H1 (cell line): ENCODE measurements around the gene SPOCK1. TPM values are rescaled to one million over a fixed set of nuclear protein-coding genes. Genes with fewer than 3 reads are reported as not detected.
"Not testable (repeated sequence)": the region's sequence is repeated elsewhere in the genome, so short reads cannot be mapped to it uniquely, and the experiment has no call there.

Experiments used
- CTCF ChIA-PET: fragments of 300-600 bp; sonication (Branson Sonifier 250); formaldehyde crosslinking; loops from one replicate; lab custom pipeline; 2021; ENCODE audit not compliant: partially characterized antibody; lab: Charles Lee
- POLR2A ChIA-PET: fragments of 300-600 bp; sonication (Branson Sonifier 250); formaldehyde crosslinking; loops from one replicate; lab custom pipeline; 2021; ENCODE audit warnings: inconsistent platforms; ENCODE audit not compliant: partially characterized antibody; lab: Charles Lee
- DNase-seq, 2 experiments: peaks; one replicate each; pipeline versions ENCODE4 v3.0.0 to v3.0.0-alpha.2; 2010 to 2022; ENCODE audit warnings: low spot score in 2 of 2, low read depth in 1 of 2, mixed read lengths in 1 of 2
- FAIRE-seq: peaks from 2 replicates; lab custom pipeline; 2011; peaks lifted over from hg19 to GRCh38; lab: Jason Lieb, UNC
- H2AFZ ChIP-seq: 2 replicates; pipeline ENCODE4 v1.8.1; 2012; ENCODE audit warnings: low read length, inconsistent platforms
- H2AK5ac ChIP-seq: 2 replicates; pipeline ENCODE4 v1.6.1; 2013; ENCODE audit warnings: low read depth, low read length
- H2BK120ac ChIP-seq: replicated peaks from 2 replicates; pipeline ENCODE3; 2013; ENCODE audit warnings: low read depth, low read length, inconsistent platforms
- H2BK12ac ChIP-seq: 2 replicates; pipeline ENCODE4 v1.6.1; 2013; ENCODE audit warnings: low read depth, low read length
- H2BK15ac ChIP-seq: 2 replicates; pipeline ENCODE4 v1.6.1; 2013; ENCODE audit warnings: low read length
- H2BK20ac ChIP-seq: 2 replicates; pipeline ENCODE4 v1.6.1; 2013; ENCODE audit warnings: low read length
- H2BK5ac ChIP-seq: 2 replicates; pipeline ENCODE4 v1.6.1; 2013; ENCODE audit warnings: low read depth, low read length
- H3K14ac ChIP-seq: 2 replicates; pipeline ENCODE4 v1.6.1; 2013; ENCODE audit warnings: inconsistent platforms; ENCODE audit not compliant: insufficient read length
- H3K18ac ChIP-seq: 2 replicates; pipeline ENCODE4 v1.6.1; 2013; ENCODE audit warnings: low read length; ENCODE audit errors: extremely low read depth
- H3K23ac ChIP-seq: 2 replicates; pipeline ENCODE4 v1.6.1; 2013; ENCODE audit warnings: inconsistent platforms; ENCODE audit not compliant: insufficient read length
- H3K23me2 ChIP-seq: 2 replicates; pipeline ENCODE4 v1.6.1; 2013; ENCODE audit warnings: low read depth, low read length
- H3K27ac ChIP-seq: 2 replicates; pipeline ENCODE4 v1.6.1; 2011; ENCODE audit warnings: low read depth, low read length, inconsistent platforms
- H3K27me3 ChIP-seq, 4 experiments: replicated peaks in 1 of 4; 1 replicate in 1 of 4; 2 replicates in 3 of 4; pipeline versions ENCODE4 v1.6.1 to v1.8.1; 2011 to 2013; ENCODE audit warnings: low read length in 3 of 4, mild to moderate bottlenecking in 3 of 4, inconsistent platforms in 2 of 4, mixed read lengths in 2 of 4, moderate library complexity in 1 of 4; ENCODE audit not compliant: control insufficient read depth in 3 of 4, insufficient read depth in 3 of 4; ENCODE audit errors: extremely low read depth in 1 of 4
- H3K36me3 ChIP-seq, 4 experiments: 2 replicates each; pipeline versions ENCODE4 v1.6.1 to v1.8.1; 2011 to 2013; ENCODE audit warnings: mild to moderate bottlenecking in 4 of 4, low read length in 3 of 4, moderate library complexity in 2 of 4, control low read depth in 1 of 4, inconsistent platforms in 1 of 4; ENCODE audit not compliant: insufficient read depth in 4 of 4, control insufficient read depth in 2 of 4
- H3K4ac ChIP-seq: replicated peaks from 2 replicates; pipeline ENCODE3; 2013; ENCODE audit warnings: low read length, low read depth, mixed read lengths, inconsistent platforms; ENCODE audit not compliant: insufficient read length
- H3K4me1 ChIP-seq, 4 experiments: replicated peaks in 1 of 4; 1 replicate in 1 of 4; 2 replicates in 3 of 4; pipeline versions ENCODE4 v1.6.1 to v1.8.1; 2011 to 2013; ENCODE audit warnings: low read length in 3 of 4, inconsistent platforms in 2 of 4, mixed read lengths in 1 of 4; ENCODE audit not compliant: insufficient read depth in 4 of 4, control insufficient read depth in 3 of 4
- H3K4me2 ChIP-seq, 2 experiments: 2 replicates each; pipeline versions ENCODE4 v1.6.1 to v1.8.1; 2011 to 2013; ENCODE audit warnings: low read depth in 2 of 2, low read length in 2 of 2, control low read depth in 1 of 2, inconsistent platforms in 1 of 2, mild to moderate bottlenecking in 1 of 2; ENCODE audit not compliant: insufficient read depth in 1 of 2
- H3K4me3 ChIP-seq, 4 experiments: fragments of 200-600, 300-600 bp in 1 of 4; sonication (generic), shearing (Covaris generic), sonication (Bioruptor Twin) in 1 of 4; 2 replicates each; pipeline versions ENCODE4 v1.5.1 to v1.8.1; 2011 to 2016; ENCODE audit warnings: low read length in 4 of 4, low read depth in 3 of 4, control low read depth in 2 of 4, inconsistent platforms in 2 of 4, mild to moderate bottlenecking in 2 of 4, mixed read lengths in 1 of 4, moderate library complexity in 1 of 4; ENCODE audit not compliant: insufficient read depth in 2 of 4; ENCODE audit errors: extremely low read depth in 1 of 4
- H3K56ac ChIP-seq: replicated peaks from 2 replicates; pipeline ENCODE3; 2013; ENCODE audit warnings: low read depth, mild to moderate bottlenecking, mixed read lengths, low read length, inconsistent platforms; ENCODE audit not compliant: insufficient read length
- H3K79me1 ChIP-seq: 2 replicates; pipeline ENCODE4 v1.6.1; 2013; ENCODE audit warnings: low read depth, low read length, control low read depth
- H3K79me2 ChIP-seq, 2 experiments: 2 replicates each; pipeline versions ENCODE4 v1.6.1 to v1.8.1; 2012 to 2013; ENCODE audit warnings: low read length in 2 of 2, mild to moderate bottlenecking in 2 of 2, inconsistent platforms in 1 of 2; ENCODE audit not compliant: insufficient read depth in 2 of 2, control insufficient read depth in 1 of 2
- H3K9ac ChIP-seq, 4 experiments: replicated peaks in 1 of 4; 1 replicate in 1 of 4; 2 replicates in 3 of 4; pipeline versions ENCODE4 v1.6.1 to v1.8.1; 2011 to 2013; ENCODE audit warnings: low read depth in 3 of 4, low read length in 3 of 4, control low read depth in 2 of 4, mild to moderate bottlenecking in 2 of 4, moderate library complexity in 2 of 4, inconsistent platforms in 1 of 4; ENCODE audit errors: extremely low read depth in 1 of 4
- H3K9me3 ChIP-seq, 2 experiments: 2 replicates each; pipeline versions ENCODE4 v1.6.1 to v1.8.1; 2012 to 2013; ENCODE audit warnings: mild to moderate bottlenecking in 2 of 2, moderate library complexity in 2 of 2, control low read depth in 1 of 2, inconsistent platforms in 1 of 2, low read depth in 1 of 2, low read length in 1 of 2, mixed read lengths in 1 of 2; ENCODE audit not compliant: insufficient read depth in 2 of 2
- H4K20me1 ChIP-seq, 2 experiments: replicated peaks in 1 of 2; 2 replicates each; pipeline versions ENCODE3 to v1.8.1; 2011 to 2013; ENCODE audit warnings: inconsistent platforms in 2 of 2, low read length in 2 of 2, mild to moderate bottlenecking in 1 of 2; ENCODE audit not compliant: insufficient read depth in 2 of 2, control insufficient read depth in 1 of 2
- H4K5ac ChIP-seq: 2 replicates; pipeline ENCODE4 v1.6.1; 2013; ENCODE audit warnings: low read length, low read depth, mixed read lengths, inconsistent platforms; ENCODE audit not compliant: insufficient read length
- H4K8ac ChIP-seq: 2 replicates; pipeline ENCODE4 v1.8.0; 2013; ENCODE audit warnings: mild to moderate bottlenecking, moderate library complexity, low read length, inconsistent platforms; ENCODE audit not compliant: insufficient read depth; ENCODE audit errors: extremely low read depth
- H4K91ac ChIP-seq: replicated peaks from 2 replicates; pipeline ENCODE3; 2013; ENCODE audit warnings: low read length, mixed read lengths, inconsistent platforms; ENCODE audit not compliant: insufficient read length
- MAX ChIP-seq: IDR thresholded peaks from 2 replicates; pipeline ENCODE4 v1.6.1; 2012; ENCODE audit warnings: inconsistent platforms
- WGBS, 2 experiments: shearing (Covaris generic) in 1 of 2; methylation state at CpG; one replicate each; pipeline versions ENCODE4 v1.1.6 to v1.1.7; 2013 to 2015; ENCODE audit warnings: low lambda C conversion rate in 2 of 2, mixed read lengths in 2 of 2, inconsistent platforms in 1 of 2, low coverage in 1 of 2, missing lambda C conversion rate in 1 of 2; ENCODE audit not compliant: insufficient replicate concordance in 2 of 2, insufficient coverage in 1 of 2, insufficient read length in 1 of 2; ENCODE audit errors: extremely low coverage in 1 of 2, missing lambda C conversion rate in 1 of 2; 5-methylcytosine and 5-hydroxymethylcytosine counted together
- polyA plus RNA-seq, 7 experiments: library from polyadenylated mRNA; depleted of rRNA in 3 of 7; stranded (reverse) in 5 of 7; unstranded in 2 of 7; fragments of >200 nt in 5 of 7; fragments of 200-250 nt in 2 of 7; gene quantifications; 1 replicate in 5 of 7; 2 replicates in 1 of 7; 4 replicates in 1 of 7; pipeline versions ENCODE4 v1.2.1 to v1.2.3, GENCODE V29; 2011 to 2013; ENCODE audit warnings: missing spikeins in 2 of 7, mixed read lengths in 2 of 7
- total RNA-seq: library from RNA; stranded (reverse); fragmentation: NEBNext Ultra II Directional; extraction: Animal tissue kit (Norgen Biotek cat#: 25700); gene quantifications from 2 replicates; pipeline ENCODE4 v1.2.1, GENCODE V29; 2021

The SPOCK1 gene
- total and polyA plus RNA-seq, 2 of the 8 experiments (the other 6 are each of a cell fraction or from before 2014, with no cell fraction given): 6.9 to 18.1 TPM

- TF ChIP-seq MAX: no peak
Measured at GRCh38 chr5:137233726-137234125, 265.4 kb downstream of the SPOCK1 start (continued).

DNA sequence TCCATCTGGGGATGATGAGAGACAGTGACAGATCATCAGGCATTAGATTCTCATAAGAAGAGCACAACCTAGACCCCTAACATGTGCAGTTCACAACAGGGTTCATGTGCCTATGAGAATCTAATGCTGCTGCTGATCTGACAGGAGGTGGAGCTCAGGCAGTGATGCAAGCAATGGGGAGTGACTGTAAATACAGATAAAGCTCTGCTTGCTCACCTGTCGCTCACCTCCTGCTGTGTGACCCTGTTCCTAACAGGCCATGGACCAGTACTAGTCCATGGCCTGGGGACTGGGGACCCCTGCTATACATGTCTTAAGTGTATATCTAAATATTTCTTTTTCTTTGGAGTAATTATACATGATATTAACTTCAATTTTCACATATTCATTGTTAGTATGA lies 265.8 kb downstream of the SPOCK1 start:
- H2AK5ac ChIP-seq, H4K91ac ChIP-seq, H3K27me3 ChIP-seq, DNase-seq, H3K23me2 ChIP-seq, H3K4me1 ChIP-seq, H3K4ac ChIP-seq, POLR2A ChIA-PET, H3K4me3 ChIP-seq, H3K79me1 ChIP-seq, H4K8ac ChIP-seq, H2BK12ac ChIP-seq, H3K23ac ChIP-seq, H3K36me3 ChIP-seq, H2BK20ac ChIP-seq, H4K5ac ChIP-seq, H3K9me3 ChIP-seq, H2BK5ac ChIP-seq, FAIRE-seq, H3K4me2 ChIP-seq, H3K27ac ChIP-seq, H3K18ac ChIP-seq, H2AFZ ChIP-seq, H3K79me2 ChIP-seq, H3K56ac ChIP-seq, H4K20me1 ChIP-seq, H3K14ac ChIP-seq, H2BK120ac ChIP-seq, H2BK15ac ChIP-seq, H3K9ac ChIP-seq: not testable (repeated sequence)
- CTCF ChIA-PET: interaction anchor here (0.9 to 1.0 kb wide), 2 partner anchors 9 to 87 kb away, joined by 3 read pairs; no protein-coding TSS in a partner anchor
- 100% methylated on average over 1 of the region's 1 CpG; no CpG with 5 or more reads in 1 of the 2 experiments for WGBS, 2 experiments
